H7 (cell line): ENCODE data around the gene KLKB1. TPM values are rescaled to one million over a fixed set of nuclear protein-coding genes. Genes with fewer than 3 reads are reported as not detected.
"Not testable (repeated sequence)": the region's sequence is repeated elsewhere in the genome, so short reads cannot be mapped to it uniquely, and the experiment has no call there.

Source experiments
- DNase-seq: peaks from one replicate; pipeline ENCODE4 v3.0.0; 2012
- H3K27me3 ChIP-seq: 2 replicates; pipeline ENCODE4 v1.6.0; 2011; ENCODE audit warnings: mild to moderate bottlenecking, low read length; ENCODE audit not compliant: control insufficient read depth, insufficient read depth
- H3K36me3 ChIP-seq: replicated peaks from 2 replicates; pipeline ENCODE4 v1.5.1; 2011; ENCODE audit warnings: low read length; ENCODE audit not compliant: control insufficient read depth, insufficient read depth
- H3K4me3 ChIP-seq: 2 replicates; pipeline ENCODE4 v1.5.1; 2011; ENCODE audit warnings: low read depth, mild to moderate bottlenecking, control low read depth, low read length, moderate library complexity; ENCODE audit not compliant: insufficient read depth
- total RNA-seq: library from RNA; depleted of rRNA; stranded (reverse); fragments of >200 nt; shearing (Covaris generic); gene quantifications from 2 replicates; pipeline ENCODE4 v1.2.3, GENCODE V29; 2014

Gene KLKB1
- total RNA-seq, 1 experiment from 2014 or later: 11.8 TPM

DNA sequence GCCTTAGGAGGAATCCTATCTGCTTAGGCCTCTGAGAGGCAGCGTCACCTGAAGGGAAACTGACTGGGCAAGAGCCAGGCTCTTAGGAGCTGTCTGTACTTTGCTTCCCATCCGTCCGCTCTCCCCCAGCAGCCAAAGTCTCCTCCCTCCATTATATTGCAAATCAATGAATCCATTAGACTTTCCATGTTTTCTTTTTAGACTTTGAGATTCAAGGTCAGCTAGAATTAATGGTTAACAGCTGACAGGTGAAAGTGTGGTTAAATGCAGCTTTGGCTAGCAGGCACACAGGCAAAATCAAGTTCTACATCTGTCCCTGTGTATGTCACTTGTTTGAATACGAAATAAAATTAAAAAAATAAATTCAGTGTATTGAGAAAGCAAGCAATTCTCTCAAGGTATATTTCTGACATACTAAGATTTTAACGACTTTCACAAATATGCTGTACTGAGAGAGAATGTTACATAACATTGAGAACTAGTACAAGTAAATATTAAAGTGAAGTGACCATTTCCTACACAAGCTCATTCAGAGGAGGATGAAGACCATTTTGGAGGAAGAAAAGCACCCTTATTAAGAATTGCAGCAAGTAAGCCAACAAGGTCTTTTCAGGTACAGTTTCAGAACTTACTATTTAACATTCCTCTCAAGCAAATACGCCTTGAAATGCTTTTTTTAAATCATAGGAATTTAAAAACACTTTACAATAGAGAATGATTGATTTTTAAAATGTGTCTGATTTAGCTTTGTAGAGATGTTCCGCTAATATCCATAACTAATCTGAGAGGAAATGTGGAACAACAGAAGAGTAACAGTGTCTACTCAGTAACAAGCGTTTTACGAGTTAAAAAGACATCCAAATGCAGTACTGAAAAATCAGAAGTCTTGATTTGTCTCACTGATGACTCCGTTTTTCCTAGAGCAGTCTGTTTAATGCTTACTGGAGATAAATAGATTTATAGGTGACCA lies 38.7 kb downstream of the KLKB1 start, which contains the start of gene F11:
F11 (plus strand) TSS at position 507 of the 970 bp plus-strand sequence. CDS start 948 bp downstream, outside the sequence.
- Histone ChIP-seq H3K27me3 (no peaks in the 10 kb centered on the region), H3K4me3 (peak within 1 kb of the TSS; percentile 4), H3K36me3 (no peaks in the 10 kb centered on the region)
- peak; percentile 68 for DNase-seq

DNA sequence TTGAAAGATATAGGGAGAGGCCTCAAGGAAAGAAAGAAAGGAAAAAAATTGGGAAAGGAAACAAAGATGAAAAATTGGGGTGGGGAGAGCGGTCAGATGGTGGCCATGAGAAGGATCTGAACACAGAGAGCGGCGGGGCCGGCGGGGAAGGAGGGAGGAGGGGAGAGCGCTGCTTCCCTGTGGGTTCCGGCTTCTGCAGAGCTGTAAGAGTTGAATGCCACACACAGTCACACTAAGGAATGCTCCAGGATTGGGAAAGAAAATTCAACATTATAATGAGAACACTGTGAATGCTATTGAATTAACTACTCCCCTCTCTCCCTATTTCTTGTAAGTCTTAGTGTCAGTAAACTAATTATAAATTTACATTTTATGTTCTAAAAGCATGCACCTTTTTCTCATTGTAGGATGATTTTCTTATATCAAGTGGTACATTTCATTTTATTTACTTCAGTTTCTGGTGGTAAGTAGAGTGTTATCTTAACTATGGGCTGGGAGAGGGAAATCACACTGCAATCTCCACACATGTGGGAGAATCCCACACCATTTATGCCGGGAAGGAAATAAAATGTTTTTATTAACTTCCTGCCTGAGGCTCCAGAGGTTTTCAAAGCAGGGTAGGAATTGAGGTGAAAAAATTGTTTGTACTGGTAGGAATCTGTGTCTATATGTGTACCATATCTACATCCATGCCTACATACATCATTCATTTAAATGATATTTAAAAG lies 39.6 kb downstream of the KLKB1 start:
- peak; percentile 79 for DNase-seq
- Histone ChIP-seq H3K36me3 (no peaks in the 10 kb centered on the region), H3K27me3 (no peaks in the 10 kb centered on the region), H3K4me3 (peak overlapping the region; percentile 4)

DNA sequence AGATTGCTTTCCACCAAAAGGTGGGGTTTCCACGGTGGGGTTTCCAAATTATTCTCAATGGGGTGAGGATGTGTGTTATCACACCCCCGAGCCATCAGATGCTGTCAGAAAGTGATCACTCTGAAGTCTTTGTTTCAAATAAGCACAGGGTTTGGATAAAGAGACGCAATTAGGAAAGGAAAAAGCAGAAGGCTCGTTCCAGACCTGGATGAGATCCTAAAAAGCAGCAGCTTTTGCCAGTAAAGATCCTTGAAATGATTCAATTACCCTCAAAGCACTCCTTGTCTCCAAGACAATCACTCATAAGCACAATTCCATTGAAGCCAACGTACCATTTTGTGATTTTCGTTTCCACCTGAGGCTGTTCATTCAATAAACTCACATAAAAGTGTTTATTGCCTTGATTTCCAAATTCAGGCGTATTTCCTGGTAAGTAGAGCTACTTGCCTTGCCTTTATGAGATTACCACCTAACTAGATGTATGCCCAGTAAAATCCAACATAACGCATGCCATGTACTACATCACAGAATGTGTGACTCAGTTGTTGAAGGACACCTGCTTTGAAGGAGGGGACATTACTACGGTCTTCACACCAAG lies 43.9 kb downstream of the KLKB1 start:
- Histone ChIP-seq H3K27me3 (no peaks in the 10 kb centered on the region), H3K4me3 (no peak overlapping the region), H3K36me3 (no peaks in the 10 kb centered on the region)
- DNase-seq: no peak

- no peak for DNase-seq
- Histone ChIP-seq H3K4me3 (no peak overlapping the region), H3K36me3 (no peaks in the 10 kb centered on the region), H3K27me3 (no peaks in the 10 kb centered on the region)
Observed at GRCh38 chr4:186272699-186273391, 45.5 kb downstream of the KLKB1 start.

- DNase-seq, H3K27me3 ChIP-seq, H3K36me3 ChIP-seq, H3K4me3 ChIP-seq: not testable (repeated sequence)
Observed at GRCh38 chr4:186273392-186273789, 46.1 kb downstream of the KLKB1 start.

DNA sequence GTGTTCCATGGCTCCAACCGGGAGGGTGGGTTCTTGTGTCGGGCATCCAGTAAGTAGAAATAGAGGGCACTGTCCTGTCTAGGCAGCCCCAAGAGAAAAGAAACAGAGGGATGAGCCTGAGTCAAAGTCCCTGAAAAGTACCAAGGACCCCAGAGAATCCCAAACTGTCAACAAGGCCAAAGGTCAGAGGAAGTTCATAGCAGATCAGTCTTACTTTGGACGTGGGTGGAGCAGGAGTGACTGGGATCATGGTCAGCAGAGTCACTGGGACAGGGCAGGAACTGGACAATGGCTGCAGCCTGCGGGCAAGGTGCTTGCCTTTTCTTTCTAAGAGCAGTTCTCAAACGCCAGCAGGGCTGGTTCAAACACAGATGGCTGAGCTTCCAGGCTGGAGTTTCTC lies 56.0 kb downstream of the KLKB1 start:
- no peak for DNase-seq
- Histone ChIP-seq H3K27me3 (no peaks in the 10 kb centered on the region), H3K4me3 (no peak overlapping the region), H3K36me3 (no peaks in the 10 kb centered on the region)

- no peak overlapping the region for H3K4me3 ChIP-seq
- DNase-seq: no peak
- H3K27me3 ChIP-seq: no peaks in the 10 kb centered on the region
- H3K36me3 ChIP-seq: no peaks in the 10 kb centered on the region
Observed at GRCh38 chr4:186285147-186285546, 57.8 kb downstream of the KLKB1 start.

DNA sequence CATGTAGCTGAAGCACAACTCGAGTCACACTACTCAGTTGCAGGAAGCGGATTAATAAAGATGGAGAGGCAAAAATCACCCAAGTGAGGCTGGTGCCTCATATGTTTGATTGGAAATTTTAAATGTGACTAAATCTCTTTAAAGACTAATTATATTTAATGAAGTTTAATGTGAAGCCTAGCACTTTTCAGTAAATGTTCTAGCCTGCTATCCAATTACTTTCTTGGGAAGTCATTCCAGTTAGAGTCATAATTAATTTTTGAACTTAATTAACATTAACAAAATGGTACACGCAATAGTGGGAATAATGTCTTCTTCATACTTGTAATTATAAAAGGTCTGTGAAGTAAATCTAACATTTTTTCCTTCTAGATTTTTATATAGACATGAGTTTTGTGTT lies 59.3 kb downstream of the KLKB1 start:
- H3K4me3 ChIP-seq: no peak overlapping the region
- DNase-seq: no peak
- H3K36me3 ChIP-seq: no peaks in the 10 kb centered on the region
- no peaks in the 10 kb centered on the region for H3K27me3 ChIP-seq

GRCh38 chr4:186291256-186291890 lies 64.1 kb downstream of the KLKB1 start:
- H3K27me3 ChIP-seq: no peaks in the 10 kb centered on the region
- no peaks in the 10 kb centered on the region for H3K36me3 ChIP-seq
- no peak for DNase-seq

GRCh38 chr4:186294160-186294559 lies 66.9 kb downstream of the KLKB1 start:
- H3K27me3 ChIP-seq: peaks cover 1% of the 10 kb centered on the region; the same call in 1 of the 2 replicates
- H3K36me3 ChIP-seq: no peaks in the 10 kb centered on the region
- no peak overlapping the region for H3K4me3 ChIP-seq
- DNase-seq: no peak

More at GRCh38 chr4:186291256-186291890, 64.1 kb downstream of the KLKB1 start:
- H3K4me3 ChIP-seq: no peak overlapping the region

DNA sequence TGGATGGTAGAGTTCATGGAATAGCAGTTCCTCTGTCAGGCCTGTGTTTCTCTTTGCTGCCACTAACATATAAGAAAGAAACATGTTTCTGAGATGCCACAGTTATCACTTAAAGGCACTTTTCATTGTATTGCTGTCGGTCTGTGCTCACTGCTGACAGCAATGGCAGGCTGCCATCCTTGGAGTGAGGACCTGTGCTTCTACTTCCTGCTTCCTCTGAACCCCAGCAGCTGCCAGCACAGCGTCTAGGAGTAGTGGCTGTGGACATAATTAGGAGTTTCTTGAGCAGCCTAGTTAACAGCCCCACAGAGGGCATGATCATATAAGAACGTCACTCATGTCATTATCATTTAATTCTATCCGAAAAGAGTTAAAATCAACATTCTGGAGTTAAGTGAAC lies 69.2 kb downstream of the KLKB1 start:
- Histone ChIP-seq H3K36me3 (no peaks in the 10 kb centered on the region), H3K27me3 (peaks cover 1% of the 10 kb centered on the region; the same call in 1 of the 2 replicates), H3K4me3 (no peak overlapping the region)
- no peak for DNase-seq

GRCh38 chr4:186297013-186297645 lies 69.8 kb downstream of the KLKB1 start:
- DNase-seq: peak; percentile 74

DNA sequence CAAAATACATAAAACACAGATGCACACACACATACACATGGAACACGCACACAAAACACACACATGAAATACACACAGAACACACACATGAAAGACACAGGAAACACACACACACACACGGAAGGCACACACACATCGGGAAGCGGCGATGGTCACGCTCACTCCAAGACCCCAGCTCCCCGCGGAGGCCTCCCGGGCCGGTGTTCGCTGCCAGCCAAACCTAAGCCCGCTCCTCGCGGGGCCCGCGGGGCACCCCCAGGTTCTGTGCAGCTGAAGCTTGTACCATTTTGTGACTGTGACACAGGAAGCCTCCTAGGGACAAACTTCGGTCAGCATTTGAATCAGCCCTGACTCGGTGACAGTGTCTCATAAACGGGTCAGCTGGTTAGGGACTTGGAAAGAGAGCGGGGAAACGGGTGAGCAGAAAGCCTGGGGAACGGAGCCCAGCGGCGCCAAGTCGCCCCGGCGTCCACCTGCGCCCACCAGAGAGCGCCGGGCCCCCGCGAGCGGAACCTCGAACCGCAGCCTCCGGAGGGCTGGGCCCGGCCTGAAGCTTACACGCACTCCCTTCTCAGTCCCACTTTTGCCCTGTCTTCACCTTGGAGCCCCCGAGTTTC lies 70.8 kb downstream of the KLKB1 start:
- H3K27me3 ChIP-seq: peaks cover 1% of the 10 kb centered on the region; the same call in 1 of the 2 replicates
- peak; percentile 84 for DNase-seq
- peak overlapping the region; percentile 35 for H3K4me3 ChIP-seq
- H3K36me3 ChIP-seq: no peaks in the 10 kb centered on the region

More at GRCh38 chr4:186297013-186297645, 69.8 kb downstream of the KLKB1 start:
- H3K27me3 ChIP-seq: peaks cover 1% of the 10 kb centered on the region; the same call in 1 of the 2 replicates
- no peaks in the 10 kb centered on the region for H3K36me3 ChIP-seq
- H3K4me3 ChIP-seq: no peak overlapping the region
